Parathyroid adenoma (tissue), 2 donors: ENCODE results near the gene CCDC197.

ENCODE experiments used
- H2AFZ ChIP-seq: fragments of 300-600 bp; sonication (generic); one replicate; pipeline ENCODE4 v1.7.0; 2017; ENCODE audit warnings: antibody characterized with exemption, mild to moderate bottlenecking
- H3K27ac ChIP-seq: fragments of 300-600 bp; sonication (generic); one replicate; pipeline ENCODE4 v1.7.0; 2017
- H3K27me3 ChIP-seq: fragments of 300-600 bp; sonication (generic); one replicate; pipeline ENCODE4 v1.7.0; 2017; ENCODE audit warnings: low read length; ENCODE audit not compliant: control insufficient read depth, insufficient read depth
- H3K36me3 ChIP-seq: fragments of 300-600 bp; sonication (generic); one replicate; pipeline ENCODE4 v1.7.0; 2017; ENCODE audit warnings: low read length; ENCODE audit not compliant: control insufficient read depth, insufficient read depth
- H3K4me1 ChIP-seq: fragments of 300-600 bp; sonication (generic); one replicate; pipeline ENCODE4 v1.7.0; 2017; ENCODE audit warnings: control low read depth
- H3K4me2 ChIP-seq: fragments of 300-600 bp; sonication (generic); one replicate; pipeline ENCODE4 v1.7.0; 2017; ENCODE audit warnings: low read length
- H3K4me3 ChIP-seq: fragments of 300-600 bp; sonication (generic); one replicate; pipeline ENCODE4 v1.7.0; 2017; ENCODE audit warnings: low read depth, low read length
- H3K79me2 ChIP-seq: fragments of 300-600 bp; sonication (generic); one replicate; pipeline ENCODE4 v1.7.0; 2017; ENCODE audit warnings: control low read depth
- H3K9ac ChIP-seq: fragments of 300-600 bp; sonication (generic); one replicate; pipeline ENCODE4 v1.7.0; 2017; ENCODE audit warnings: mild to moderate bottlenecking
- H3K9me3 ChIP-seq: fragments of 300-600 bp; sonication (generic); one replicate; pipeline ENCODE4 v1.7.0; 2017; ENCODE audit warnings: low read length; ENCODE audit not compliant: control insufficient read depth
- TF ChIP-seq, protein P1 (sequence below): fragments of 300-600 bp; sonication (generic); IDR thresholded peaks from one replicate; pipeline ENCODE4 v1.7.0; 2017; ENCODE audit warnings: antibody characterized with exemption, mild to moderate bottlenecking
- donor health status: primary hyperparathyroidism.

The CCDC197 gene

DNA sequence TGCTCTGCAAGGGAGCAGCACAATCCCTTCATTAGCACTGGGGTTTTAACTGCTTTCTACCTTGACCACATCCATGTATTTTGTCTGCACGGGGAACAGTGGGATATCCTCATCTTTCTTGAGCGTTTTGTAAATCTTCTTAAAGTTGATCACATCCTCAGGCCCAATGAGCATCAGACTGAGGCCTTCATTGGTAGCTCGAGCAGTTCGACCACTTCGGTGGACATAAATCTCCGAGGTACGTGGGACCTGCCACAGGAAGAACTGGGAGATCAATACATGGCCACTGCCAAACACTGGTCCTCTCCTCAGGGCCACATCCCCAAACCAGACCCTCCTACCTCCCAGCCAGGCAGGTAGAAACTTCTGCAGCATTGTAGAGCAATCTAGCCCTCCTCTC lies 57.8 kb downstream of the CCDC197 start:
- Histone ChIP-seq H3K9ac (no peak overlapping the region), H3K36me3 (no peaks in the 10 kb centered on the region), H3K9me3 (no peaks in the 10 kb centered on the region), H3K79me2 (peaks cover 16% of the 10 kb centered on the region), H2AFZ (no peak overlapping the region), H3K27ac (no peak overlapping the region), H3K4me3 (no peak overlapping the region), H3K27me3 (no peaks in the 10 kb centered on the region), H3K4me2 (no peak overlapping the region), H3K4me1 (peaks cover 20% of the 10 kb centered on the region)
- TF ChIP-seq, protein P1, sequence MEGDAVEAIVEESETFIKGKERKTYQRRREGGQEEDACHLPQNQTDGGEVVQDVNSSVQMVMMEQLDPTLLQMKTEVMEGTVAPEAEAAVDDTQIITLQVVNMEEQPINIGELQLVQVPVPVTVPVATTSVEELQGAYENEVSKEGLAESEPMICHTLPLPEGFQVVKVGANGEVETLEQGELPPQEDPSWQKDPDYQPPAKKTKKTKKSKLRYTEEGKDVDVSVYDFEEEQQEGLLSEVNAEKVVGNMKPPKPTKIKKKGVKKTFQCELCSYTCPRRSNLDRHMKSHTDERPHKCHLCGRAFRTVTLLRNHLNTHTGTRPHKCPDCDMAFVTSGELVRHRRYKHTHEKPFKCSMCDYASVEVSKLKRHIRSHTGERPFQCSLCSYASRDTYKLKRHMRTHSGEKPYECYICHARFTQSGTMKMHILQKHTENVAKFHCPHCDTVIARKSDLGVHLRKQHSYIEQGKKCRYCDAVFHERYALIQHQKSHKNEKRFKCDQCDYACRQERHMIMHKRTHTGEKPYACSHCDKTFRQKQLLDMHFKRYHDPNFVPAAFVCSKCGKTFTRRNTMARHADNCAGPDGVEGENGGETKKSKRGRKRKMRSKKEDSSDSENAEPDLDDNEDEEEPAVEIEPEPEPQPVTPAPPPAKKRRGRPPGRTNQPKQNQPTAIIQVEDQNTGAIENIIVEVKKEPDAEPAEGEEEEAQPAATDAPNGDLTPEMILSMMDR, result no peak

- Histone ChIP-seq H3K9ac (no peak overlapping the region), H3K4me3 (no peak overlapping the region), H3K4me1 (peaks cover 19% of the 10 kb centered on the region), H3K4me2 (no peak overlapping the region), H3K36me3 (no peaks in the 10 kb centered on the region), H3K27ac (no peak overlapping the region), H3K79me2 (peaks cover 18% of the 10 kb centered on the region), H3K27me3 (no peaks in the 10 kb centered on the region), H3K9me3 (no peaks in the 10 kb centered on the region), H2AFZ (no peak overlapping the region)
- TF ChIP-seq, protein P1, result no peak
Measured at GRCh38 chr14:94056579-94057308, 59.6 kb downstream of the CCDC197 start.

DNA sequence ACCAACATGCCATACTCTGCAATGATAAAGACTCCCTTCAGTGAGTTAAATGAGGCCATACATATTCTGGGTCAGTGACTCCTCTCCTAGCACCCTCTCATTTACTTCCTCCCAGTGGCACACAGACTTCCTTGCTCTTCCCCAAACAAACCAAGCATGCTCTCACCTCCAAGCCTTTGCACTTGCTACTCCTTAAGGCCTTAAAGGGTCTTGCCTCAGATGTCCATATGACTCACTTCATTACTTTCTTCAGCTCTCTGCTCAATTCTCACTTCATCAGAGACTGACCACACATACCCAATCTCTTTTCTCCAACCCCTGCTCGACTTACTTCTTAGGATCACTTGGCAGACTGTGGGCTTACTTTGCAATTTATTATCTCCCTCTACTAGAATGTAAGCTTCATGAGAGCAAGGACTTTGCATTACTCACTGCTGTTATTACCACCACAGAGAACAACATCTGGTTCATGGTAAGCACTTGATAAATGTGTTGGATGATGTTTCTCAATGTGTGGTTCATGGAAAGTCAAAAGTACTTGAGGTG lies 61.1 kb downstream of the CCDC197 start:
- no peaks in the 10 kb centered on the region for H3K27me3 ChIP-seq
- H3K9ac ChIP-seq, result no peak overlapping the region
- TF ChIP-seq, protein P1, result no peak
- H3K4me1 ChIP-seq, result peaks cover 7% of the 10 kb centered on the region
- no peak overlapping the region for H3K4me3 ChIP-seq
- H3K4me2 ChIP-seq, result no peak overlapping the region
- no peak overlapping the region for H3K27ac ChIP-seq
- H3K79me2 ChIP-seq, result peaks cover 18% of the 10 kb centered on the region
- H3K36me3 ChIP-seq, result no peaks in the 10 kb centered on the region
- no peak overlapping the region for H2AFZ ChIP-seq
- no peaks in the 10 kb centered on the region for H3K9me3 ChIP-seq
